HG03060 (cell line): ENCODE data around the gene ADAMTS20.
"Not testable (repeated sequence)": the region's sequence is repeated elsewhere in the genome, so short reads cannot be mapped to it uniquely, and the experiment has no call there.

Experiments used
- ATAC-seq: cut with Tn5 transposase; IDR thresholded peaks from one replicate; pipeline ENCODE4 v1.9.1; 2021; ENCODE audit warnings: low read depth, moderate number of reproducible peaks; ENCODE audit not compliant: unreplicated experiment

ADAMTS20 gene, protein sequence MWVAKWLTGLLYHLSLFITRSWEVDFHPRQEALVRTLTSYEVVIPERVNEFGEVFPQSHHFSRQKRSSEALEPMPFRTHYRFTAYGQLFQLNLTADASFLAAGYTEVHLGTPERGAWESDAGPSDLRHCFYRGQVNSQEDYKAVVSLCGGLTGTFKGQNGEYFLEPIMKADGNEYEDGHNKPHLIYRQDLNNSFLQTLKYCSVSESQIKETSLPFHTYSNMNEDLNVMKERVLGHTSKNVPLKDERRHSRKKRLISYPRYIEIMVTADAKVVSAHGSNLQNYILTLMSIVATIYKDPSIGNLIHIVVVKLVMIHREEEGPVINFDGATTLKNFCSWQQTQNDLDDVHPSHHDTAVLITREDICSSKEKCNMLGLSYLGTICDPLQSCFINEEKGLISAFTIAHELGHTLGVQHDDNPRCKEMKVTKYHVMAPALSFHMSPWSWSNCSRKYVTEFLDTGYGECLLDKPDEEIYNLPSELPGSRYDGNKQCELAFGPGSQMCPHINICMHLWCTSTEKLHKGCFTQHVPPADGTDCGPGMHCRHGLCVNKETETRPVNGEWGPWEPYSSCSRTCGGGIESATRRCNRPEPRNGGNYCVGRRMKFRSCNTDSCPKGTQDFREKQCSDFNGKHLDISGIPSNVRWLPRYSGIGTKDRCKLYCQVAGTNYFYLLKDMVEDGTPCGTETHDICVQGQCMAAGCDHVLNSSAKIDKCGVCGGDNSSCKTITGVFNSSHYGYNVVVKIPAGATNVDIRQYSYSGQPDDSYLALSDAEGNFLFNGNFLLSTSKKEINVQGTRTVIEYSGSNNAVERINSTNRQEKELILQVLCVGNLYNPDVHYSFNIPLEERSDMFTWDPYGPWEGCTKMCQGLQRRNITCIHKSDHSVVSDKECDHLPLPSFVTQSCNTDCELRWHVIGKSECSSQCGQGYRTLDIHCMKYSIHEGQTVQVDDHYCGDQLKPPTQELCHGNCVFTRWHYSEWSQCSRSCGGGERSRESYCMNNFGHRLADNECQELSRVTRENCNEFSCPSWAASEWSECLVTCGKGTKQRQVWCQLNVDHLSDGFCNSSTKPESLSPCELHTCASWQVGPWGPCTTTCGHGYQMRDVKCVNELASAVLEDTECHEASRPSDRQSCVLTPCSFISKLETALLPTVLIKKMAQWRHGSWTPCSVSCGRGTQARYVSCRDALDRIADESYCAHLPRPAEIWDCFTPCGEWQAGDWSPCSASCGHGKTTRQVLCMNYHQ (N-terminal part only)

DNA sequence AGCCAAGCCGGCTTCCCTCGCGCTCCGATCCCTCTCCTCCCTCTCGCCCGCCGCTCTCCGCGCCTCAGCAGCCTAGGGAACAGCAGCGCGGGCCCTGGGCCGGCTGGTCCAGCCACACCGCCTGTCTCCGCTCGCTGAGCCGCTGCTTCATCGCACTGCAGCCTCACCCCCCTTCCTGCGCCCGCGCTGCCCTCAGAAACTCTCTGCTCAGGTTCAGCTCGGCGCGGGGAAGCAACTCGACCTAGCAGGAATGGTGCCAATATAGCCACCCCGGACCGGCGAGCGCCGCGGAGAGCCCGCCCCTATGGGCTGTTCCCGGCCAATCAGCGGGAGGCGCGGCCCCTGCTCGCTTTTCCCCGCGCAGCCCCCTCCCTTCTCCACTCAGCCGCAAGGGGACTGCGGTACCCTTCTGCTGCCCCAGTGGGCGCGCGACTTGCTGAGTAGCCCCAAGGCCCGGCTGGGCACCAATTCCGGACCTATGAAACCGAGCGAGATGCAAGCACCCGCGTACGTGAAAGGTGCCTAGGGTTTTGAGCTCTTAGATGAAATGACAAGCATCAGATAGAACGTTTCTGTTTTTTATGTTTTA is at the start of gene ADAMTS20:
Gene ADAMTS20, minus strand, starts transcription at position 233 of the 589 bp plus-strand sequence. CDS start 282 bp downstream, outside the sequence.
- ATAC-seq, result no peak

DNA sequence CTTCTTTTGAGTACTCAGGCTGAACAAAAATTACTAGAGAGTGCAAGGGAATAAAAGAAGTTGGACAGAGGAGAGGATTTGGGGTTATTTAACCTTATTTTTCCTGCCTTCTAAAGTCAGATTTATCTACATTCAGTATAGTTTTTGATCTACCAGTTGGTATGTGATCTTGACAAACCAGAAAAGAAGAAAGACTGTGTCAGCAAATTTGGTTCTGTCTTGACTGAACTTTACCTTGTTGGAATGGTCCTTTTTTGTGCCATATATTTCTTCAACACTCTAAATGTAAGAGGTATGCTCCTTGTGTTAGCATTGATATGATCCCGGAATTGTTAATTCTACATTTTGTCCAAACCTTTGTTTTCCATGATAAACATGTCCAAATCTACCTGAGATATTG is 47.7 kb upstream of the ADAMTS20 start:
- ATAC-seq, result no peak

DNA sequence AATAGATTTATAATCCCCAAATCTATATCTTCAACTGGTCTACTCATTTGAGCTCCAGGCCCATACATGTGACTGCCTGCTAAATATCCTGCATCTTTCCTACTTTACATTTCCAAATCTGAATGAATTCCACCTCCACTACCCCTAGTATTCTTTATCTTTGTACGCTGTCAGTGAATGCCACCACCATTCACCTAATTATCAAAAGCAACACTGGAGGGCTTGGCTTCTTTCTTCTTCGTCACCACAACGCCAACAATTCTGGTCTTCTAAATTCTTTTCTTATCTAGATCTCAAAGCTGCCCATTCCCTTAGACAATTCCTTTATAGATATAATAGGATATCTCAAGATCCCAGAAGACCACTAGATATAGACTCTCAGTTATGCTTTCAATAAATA is 47.1 kb upstream of the ADAMTS20 start:
- no peak for ATAC-seq

DNA sequence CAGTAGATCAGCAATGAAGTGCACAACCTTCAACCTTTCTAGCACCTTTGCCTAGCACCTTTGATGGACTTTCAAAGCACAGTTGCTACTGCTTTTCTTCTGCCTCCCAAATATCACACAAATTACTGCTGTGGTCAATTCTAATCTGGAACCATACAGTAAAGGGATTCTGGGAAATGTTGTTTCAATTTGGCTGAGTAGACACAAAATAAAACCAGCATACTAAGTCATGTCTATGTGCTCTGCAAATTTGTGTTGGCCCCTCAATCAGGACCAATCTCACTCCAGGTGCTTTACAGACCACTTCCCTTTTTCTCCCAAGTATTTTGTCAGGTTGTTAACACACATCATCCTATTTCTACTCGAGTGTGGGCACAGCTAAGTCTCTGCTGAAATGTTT is 38.3 kb upstream of the ADAMTS20 start:
- no peak for ATAC-seq

DNA sequence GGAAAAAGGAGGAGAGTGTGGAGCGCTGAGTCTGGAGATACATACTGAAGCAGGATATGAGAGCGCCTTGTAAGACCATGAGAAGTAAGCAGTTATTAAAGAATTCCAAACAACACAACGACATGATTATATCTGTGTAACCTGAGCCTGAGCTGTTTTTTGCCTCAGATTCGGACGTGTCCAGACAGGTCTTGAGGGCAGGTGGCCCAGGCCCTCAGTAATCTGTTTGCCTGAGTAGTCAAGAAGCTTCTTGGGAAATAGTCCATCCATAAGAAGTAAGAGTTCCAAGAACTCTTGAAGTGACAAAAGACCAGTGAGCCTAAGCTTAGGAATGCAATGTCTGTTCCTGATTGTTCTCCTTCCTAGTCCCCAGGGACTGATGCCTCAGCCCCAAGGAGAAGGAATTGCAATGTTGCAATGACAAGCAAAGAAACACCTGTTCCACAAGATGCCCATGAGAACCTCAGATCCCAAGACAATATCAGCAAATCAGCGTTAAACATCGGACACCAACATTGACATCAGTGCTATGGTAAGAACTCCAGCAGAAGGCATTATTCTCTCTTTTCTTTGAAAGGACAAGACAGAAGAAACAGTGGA is 34.7 kb upstream of the ADAMTS20 start:
- no peak for ATAC-seq

DNA sequence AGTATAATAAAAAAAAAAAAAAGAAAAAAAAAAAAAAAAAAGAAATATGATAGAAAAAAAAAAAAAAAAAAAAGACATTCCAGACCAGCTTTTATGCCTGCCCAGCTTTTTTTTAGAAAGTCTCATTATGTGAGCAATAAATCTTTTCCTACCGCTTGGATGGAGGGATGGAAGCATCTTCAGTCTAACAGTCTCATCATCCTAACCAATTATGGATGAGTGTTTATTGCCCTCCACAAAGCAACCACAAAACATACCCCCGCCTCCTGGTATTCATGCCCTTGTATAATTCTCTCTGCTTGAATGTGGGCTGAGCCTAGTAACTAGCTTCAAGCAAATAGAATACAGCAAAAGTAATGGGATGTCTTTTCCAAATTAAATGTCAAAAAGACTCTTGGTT is 33.7 kb upstream of the ADAMTS20 start:
- no peak for ATAC-seq

DNA sequence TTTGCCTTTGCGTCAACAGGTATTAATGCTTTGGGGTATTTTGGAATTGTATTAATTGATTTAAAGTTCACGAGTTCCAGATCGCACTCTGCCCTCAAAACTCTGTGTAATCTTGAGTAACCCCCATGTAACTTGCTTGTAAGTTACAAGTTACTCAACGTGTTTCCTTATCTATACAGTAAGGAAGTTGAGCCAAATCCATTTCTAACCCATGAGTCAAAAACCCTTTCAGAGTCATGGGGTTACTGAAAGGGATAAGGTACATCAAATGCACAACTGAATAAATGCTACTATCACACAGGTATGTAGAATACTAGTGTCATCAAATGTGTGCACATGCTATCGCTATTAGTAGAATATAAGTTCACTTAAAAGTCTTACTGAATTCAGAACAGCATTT is 28.6 kb upstream of the ADAMTS20 start:
- no peak for ATAC-seq

DNA sequence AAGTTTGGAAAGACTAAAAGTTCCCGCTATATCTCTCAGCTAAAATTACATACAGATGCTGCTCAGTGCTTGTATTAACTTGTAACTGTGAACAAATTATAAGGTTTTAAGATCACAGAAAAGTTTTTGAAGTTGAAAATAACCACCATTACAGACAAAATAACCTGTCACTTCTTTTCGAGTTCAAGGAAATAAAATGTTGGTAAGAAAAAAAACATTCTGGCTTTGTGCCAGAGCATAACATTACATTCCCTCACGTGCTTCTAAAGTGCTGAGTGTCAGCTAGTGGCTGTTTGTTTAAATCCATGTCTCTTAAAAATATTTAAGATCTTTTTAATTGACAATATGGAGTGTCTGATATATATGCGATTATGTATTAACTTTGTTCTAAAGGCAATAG is 27.2 kb upstream of the ADAMTS20 start:
- ATAC-seq, result no peak

DNA sequence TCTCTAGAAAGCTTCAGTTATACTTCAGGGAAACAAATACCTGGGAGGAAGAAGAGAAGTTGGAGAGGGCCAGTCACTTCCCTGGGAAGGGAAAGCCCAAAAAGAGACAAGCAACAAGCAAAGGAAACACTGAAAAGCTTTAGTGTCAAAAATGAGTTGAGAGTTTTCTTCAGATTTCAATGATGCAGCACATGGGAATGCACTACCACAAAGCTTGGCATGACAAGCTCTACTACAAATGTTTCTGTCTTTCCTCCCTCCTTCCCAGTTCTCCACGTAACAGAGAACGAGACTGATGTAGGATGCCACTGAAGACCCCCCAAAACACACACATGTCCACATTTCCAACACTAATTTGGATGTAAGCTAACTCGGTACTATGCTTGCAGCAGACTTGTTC is 26.8 kb upstream of the ADAMTS20 start:
- ATAC-seq, result no peak

DNA sequence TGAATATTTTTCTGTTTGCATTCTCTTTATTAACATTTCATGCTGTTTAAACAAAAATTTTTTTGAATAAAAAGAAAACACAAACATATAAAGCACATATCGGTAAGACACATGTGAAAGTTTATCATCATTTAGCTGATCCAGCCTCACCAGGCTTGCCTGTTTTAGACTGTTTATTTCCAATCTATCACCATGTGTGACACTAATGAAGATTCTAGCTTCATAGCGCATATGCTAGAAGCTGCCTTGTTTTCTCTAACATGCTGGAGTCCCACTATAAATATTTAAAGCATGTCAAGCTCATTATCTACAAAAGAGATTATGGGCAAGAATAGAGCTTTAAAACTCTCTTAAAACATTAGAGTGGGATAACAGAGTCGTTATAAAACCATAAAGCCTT is 25.4 kb upstream of the ADAMTS20 start:
- no peak for ATAC-seq

DNA sequence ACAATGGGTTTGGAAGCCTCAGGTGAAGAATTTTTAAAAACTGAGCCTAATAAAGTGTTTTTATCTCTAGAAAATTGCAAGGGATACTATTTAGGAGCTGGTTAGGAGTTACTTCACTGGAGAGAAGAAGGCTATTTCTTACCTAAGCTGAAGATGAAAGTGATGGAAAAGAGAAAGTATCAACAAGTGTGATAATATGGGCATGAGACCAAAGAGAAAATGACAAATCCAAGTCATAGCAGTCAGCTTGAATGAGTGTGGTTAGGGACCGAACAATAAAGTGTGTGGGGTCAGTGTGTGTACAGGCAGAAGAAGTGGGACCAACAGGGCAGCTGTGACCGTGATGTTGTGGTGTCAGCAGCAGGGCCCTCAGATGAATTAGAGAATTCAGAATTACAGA is 24.2 kb upstream of the ADAMTS20 start:
- ATAC-seq, result no peak

DNA sequence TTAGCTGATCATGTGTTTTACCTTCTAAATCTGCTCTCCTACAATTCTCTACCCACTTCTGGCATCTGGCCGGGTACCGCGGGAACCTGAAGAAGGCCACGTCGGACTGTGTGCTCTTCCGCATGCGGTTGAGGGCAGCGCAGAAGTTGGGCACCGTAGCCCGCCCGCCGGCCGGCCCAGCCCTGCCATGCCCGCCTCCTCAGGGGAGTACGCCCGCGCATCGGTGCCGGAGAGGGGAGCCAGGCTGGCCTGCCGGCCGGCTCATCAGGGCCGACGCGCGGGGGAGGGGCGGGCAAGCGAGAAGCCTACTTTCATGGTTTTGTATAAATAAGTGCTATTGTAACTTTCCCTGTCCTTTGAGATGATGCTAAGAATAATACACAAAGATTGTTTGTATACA is 19.9 kb upstream of the ADAMTS20 start:
- no peak for ATAC-seq

DNA sequence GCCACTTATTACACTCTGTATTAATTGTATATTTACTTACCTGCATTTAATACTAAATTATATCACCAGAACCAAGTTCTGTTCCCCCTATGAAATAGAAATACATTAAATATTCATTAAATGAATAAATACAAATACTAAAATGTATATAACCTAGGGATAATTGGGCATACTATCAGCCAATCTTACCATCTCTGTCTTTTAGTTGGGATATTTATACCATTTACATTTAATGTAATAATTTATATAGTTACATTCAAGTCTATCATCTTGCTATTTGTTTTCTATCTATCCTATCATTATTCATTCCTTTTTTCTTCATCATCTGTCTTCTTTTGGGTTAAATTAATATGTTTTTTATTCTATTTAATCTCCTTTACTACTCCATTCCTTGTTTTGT is 4.1 kb upstream of the ADAMTS20 start:
- ATAC-seq, result no peak

DNA sequence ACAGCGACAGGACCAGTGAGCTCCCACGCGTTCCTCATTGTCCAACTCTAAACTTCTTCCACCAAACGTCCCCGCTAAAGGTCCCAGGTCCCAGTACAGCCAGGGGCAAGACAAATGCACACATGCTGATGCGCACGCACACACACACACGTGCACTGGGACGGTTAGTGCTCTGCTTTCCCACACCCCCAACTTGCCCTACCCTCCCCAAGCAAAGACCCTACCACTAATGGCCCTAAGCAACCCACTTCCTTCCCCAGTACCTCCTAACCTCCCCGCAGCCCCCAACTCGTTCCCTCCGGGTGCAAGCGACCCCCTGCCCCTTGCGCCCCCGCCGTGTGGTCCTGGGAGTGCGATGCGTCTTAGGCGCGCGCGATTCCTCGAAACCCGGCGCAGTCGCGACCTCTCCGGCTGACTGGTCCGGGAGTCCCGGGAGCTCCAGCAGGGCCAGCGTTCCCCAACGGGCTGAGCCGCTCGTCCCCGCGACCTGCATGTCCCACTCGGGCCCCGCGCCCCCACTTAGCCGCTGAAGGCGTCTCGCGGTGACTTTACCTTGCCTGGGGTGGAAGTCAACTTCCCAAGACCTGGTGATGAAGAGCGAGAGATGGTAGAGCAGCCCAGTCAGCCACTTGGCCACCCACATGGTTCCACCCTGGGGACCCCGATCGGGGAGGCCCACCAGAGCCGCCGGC is 578 bp downstream of the ADAMTS20 start:
- ATAC-seq, result no peak

DNA sequence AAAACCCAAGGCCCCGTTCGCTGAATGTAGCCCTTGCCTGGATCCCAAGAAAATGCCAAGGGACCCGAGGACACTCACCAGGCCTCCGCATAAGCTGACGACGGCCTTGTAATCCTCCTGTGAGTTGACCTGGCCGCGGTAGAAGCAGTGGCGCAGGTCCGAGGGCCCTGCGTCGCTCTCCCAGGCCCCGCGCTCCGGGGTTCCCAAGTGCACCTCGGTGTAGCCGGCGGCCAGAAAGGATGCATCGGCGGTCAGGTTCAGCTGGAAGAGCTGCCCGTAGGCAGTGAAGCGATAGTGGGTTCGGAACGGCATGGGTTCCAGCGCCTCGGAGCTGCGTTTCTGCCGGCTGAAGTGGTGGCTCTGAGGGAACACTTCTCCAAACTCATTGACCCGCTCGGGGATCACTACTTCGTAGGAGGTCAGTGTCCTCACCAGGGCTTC is 1.2 kb downstream of the ADAMTS20 start:
- ATAC-seq, result no peak

DNA sequence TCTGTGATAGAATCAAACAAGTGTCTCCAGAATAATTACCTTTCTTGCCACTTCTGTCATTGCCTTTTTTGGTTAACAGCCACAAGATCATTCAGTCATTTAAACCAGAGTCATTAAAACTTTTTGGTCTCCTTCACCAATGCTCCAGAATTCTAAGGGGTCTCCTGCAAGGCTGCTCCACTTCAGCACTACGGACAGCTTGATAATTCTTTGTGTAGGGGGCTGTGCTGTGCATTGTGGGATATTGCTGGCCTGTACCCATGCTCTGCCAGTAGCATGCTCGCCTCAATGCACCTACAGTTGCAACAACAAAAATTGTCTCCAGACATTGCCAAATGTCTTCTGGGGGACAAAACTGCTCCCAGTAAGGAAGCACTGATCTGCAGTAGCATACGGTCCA is 7.3 kb downstream of the ADAMTS20 start:
- no peak for ATAC-seq

DNA sequence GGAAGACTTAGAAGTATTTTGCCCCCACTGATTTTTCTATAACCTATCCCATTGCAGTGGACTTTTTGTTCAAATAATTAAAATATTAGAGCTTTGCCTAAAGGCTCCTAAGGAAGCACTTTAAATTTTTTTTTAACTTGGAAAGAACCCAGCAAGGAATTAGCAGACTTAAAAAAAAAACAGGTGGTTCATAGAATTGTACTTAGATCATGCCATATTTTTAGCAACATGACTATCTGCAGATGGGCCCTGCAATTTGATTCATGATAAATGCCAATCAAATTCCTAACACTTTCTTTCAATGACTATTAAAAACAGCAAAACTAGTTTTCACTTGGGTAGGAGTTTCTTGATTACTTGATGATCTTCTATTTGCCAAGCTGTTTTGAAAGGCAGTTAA is 11.5 kb downstream of the ADAMTS20 start:
- ATAC-seq, result no peak

DNA sequence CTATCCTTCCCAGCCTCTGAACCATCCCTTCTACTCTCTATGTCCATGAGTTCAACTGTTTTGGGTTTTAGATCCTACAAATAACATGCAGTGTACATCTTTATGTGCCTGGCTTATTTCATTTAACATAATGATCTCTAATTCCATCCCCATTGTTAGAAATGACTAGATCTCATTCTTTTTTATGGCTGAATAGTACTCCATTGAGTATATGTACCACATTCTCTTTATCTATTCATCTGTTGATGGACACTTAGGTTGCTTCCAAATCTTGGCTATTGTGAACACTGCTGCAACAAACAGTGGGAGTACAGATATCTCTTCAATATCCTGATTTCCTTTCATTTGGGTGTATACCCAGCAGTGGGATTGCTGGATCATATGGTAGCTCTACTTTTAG is 14.3 kb downstream of the ADAMTS20 start:
- not testable (repeated sequence) for ATAC-seq

DNA sequence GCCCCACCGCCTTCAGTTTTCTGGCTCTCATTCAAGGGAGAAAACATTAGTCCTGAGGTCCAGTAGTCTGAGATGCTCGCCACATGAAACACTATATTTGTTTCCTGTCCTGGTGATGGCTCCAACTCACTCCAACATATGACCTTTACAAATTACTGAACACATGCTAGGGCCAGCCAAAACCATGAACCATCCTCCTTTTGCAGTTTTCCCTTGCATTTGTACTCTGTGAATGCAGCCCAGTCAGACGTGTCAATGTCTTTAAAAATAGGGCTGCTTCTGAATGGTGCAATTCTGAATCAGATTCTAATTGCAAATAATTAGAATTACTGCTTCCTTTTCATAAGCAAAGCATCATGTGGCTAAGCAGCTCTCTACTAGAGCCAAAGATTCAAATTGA is 36.0 kb downstream of the ADAMTS20 start:
- ATAC-seq, result no peak

DNA sequence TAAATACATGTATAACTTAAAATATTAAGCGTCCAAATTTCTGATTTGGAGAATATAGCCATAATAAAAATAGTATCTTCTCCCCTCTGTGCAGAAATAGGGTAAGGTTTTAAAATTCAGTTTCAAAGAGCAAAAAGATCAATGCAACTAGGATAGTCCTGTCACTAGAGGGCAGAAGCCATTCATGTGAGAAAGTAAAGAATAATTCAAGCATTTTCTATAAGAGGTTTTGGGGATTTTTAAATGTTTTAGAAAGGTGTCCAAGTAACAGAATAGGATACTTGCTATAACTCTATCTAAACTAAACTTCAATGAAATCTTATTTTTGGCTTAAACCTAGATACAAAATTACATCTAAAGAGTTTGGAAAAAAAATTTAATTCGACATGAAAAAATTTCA is 50.3 kb downstream of the ADAMTS20 start:
- ATAC-seq, result no peak
